PC-3 (cell line): Measurements from ENCODE around the gene ASB17. TPM values are rescaled to one million over a fixed set of nuclear protein-coding genes. Genes with fewer than 3 reads are reported as not detected.

Source experiments
- ATAC-seq: fragments of 200-7000 bp; cut with Tn5 transposase; 2 replicates; pipeline ENCODE4 v1.9.1; 2020; ENCODE audit warnings: mild to moderate bottlenecking, moderate library complexity
- BruUV-seq: library from RNA; stranded (reverse); fragments of 400-500 nt; replicated peaks from 2 replicates; lab custom pipeline; 2021; lab: Mats Ljungman, UMichigan
- CTCF ChIA-PET: fragments of 300-600 bp; sonication (Branson Sonifier 250); formaldehyde crosslinking; loops from one replicate; lab custom pipeline; 2022; ENCODE audit warnings: antibody characterized with exemption; lab: Charles Lee
- POLR2A ChIA-PET: fragments of 300-600 bp; sonication (Branson Sonifier 250); formaldehyde crosslinking; loops from one replicate; lab custom pipeline; 2022; ENCODE audit warnings: antibody characterized with exemption; ENCODE audit not compliant: unreplicated experiment; lab: Charles Lee
- DNase-seq: peaks from one replicate; pipeline ENCODE4 v3.0.0-alpha.2; 2015
- H2AFZ ChIP-seq: fragments of 300-600 bp; sonication (generic); 2 replicates; pipeline ENCODE4 v1.6.0; 2016; ENCODE audit warnings: antibody characterized with exemption, low read length
- H3F3A ChIP-seq: fragments of 300-600 bp; sonication (generic); one replicate; pipeline ENCODE4 v1.6.0; 2017; ENCODE audit warnings: antibody characterized with exemption, low read length, control low read depth, mild to moderate bottlenecking; ENCODE audit not compliant: unreplicated experiment
- H3K27ac ChIP-seq: fragments of 300-600 bp; sonication (generic); 2 replicates; pipeline ENCODE4 v1.5.1; 2016; ENCODE audit warnings: mild to moderate bottlenecking, low read length
- H3K27me3 ChIP-seq: fragments of 300-600 bp; sonication (generic); 2 replicates; pipeline ENCODE4 v1.6.1; 2016; ENCODE audit warnings: low read length, mixed read lengths
- H3K36me3 ChIP-seq: fragments of 300-600 bp; sonication (generic); 2 replicates; pipeline ENCODE4 v1.6.1; 2016; ENCODE audit warnings: low read depth, mixed run types, low read length, mixed read lengths
- H3K4me1 ChIP-seq: fragments of 300-600 bp; sonication (generic); 2 replicates; pipeline ENCODE4 v1.5.1; 2016; ENCODE audit warnings: low read length; ENCODE audit not compliant: insufficient read depth
- H3K4me2 ChIP-seq: fragments of 300-600 bp; sonication (generic); 2 replicates; pipeline ENCODE4 v1.6.0; 2016; ENCODE audit warnings: low read length
- H3K4me3 ChIP-seq: fragments of 300-600 bp; sonication (generic); 2 replicates; pipeline ENCODE4 v1.5.1; 2016; ENCODE audit warnings: mild to moderate bottlenecking, low read length, mixed read lengths
- H3K79me2 ChIP-seq: fragments of 300-600 bp; sonication (generic); 2 replicates; pipeline ENCODE4 v1.6.1; 2017; ENCODE audit warnings: low read length, mixed read lengths
- H3K9ac ChIP-seq: fragments of 300-600 bp; sonication (generic); 2 replicates; pipeline ENCODE4 v1.6.0; 2016; ENCODE audit warnings: mild to moderate bottlenecking, low read length
- H3K9me2 ChIP-seq: fragments of 300-600 bp; sonication (generic); replicated peaks from 2 replicates; pipeline ENCODE4 v1.6.1; 2016; ENCODE audit warnings: mixed run types, low read length, mixed read lengths
- H3K9me3 ChIP-seq: fragments of 300-600 bp; sonication (generic); 2 replicates; pipeline ENCODE4 v1.6.1; 2016; ENCODE audit warnings: low read length, mixed read lengths
- H4K20me1 ChIP-seq: fragments of 300-600 bp; sonication (generic); 2 replicates; pipeline ENCODE4 v1.6.1; 2016; ENCODE audit warnings: low read length, mixed read lengths
- CTCF ChIP-seq: fragments of 300-600 bp; sonication (generic); conservative IDR thresholded peaks from 2 replicates; pipeline ENCODE4 v1.5.1; 2017; ENCODE audit warnings: antibody characterized with exemption, low read depth, mild to moderate bottlenecking, low read length
- EZH2 ChIP-seq: fragments of 300-600 bp; sonication (generic); IDR thresholded peaks from one replicate; pipeline ENCODE4 v1.6.1; 2017; ENCODE audit warnings: antibody characterized with exemption, mild to moderate bottlenecking, low read length; ENCODE audit not compliant: unreplicated experiment
- EZH2phosphoT487 ChIP-seq: fragments of 300-600 bp; sonication (generic); IDR thresholded peaks from 2 replicates; pipeline ENCODE4 v1.6.1; 2018; ENCODE audit warnings: mild to moderate bottlenecking, antibody characterized with exemption, low read length, borderline replicate concordance
- intact Hi-C: fragments of 100-400 bp; cut with micrococcal nuclease; formaldehyde crosslinking; loops from 2 replicates; pipeline ENCODE4 v1.9.0; 2023
- total RNA-seq: library from RNA; depleted of rRNA; stranded (reverse); fragments of >200 nt; gene quantifications from 2 replicates; pipeline ENCODE4 v1.2.3, GENCODE V29; 2014

The ASB17 gene
- total RNA-seq, 1 experiment from 2014 or later = not detected

GRCh38 chr1:75908717-75909152, 23.5 kb downstream of the ASB17 start:
- Histone ChIP-seq H4K20me1 (no peaks in the 10 kb centered on the region), H3F3A (no peaks in the 10 kb centered on the region), H3K9me2 (no peaks in the 10 kb centered on the region), H3K9me3 (no peaks in the 10 kb centered on the region; the same call in 1 of the 2 replicates), H3K27ac (no peak overlapping the region), H2AFZ (no peak overlapping the region), H3K9ac (no peak overlapping the region), H3K4me3 (no peak overlapping the region), H3K79me2 (no peaks in the 10 kb centered on the region), H3K36me3 (no peaks in the 10 kb centered on the region), H3K4me2 (0 out of 2 replicates have a peak overlapping the region, but pooled peaks have one; percentile 15), H3K4me1 (0 out of 2 replicates have a peak, but pooled peaks cover 4% of the 10 kb centered on the region), H3K27me3 (peaks cover 36% of the 10 kb centered on the region)
- BruUV-seq = no TSS peak
- TF ChIP-seq CTCF = peak; percentile 86
- no peak for TF ChIP-seq EZH2
- CTCF ChIA-PET = no interaction called here
- intact Hi-C loops = loop anchor here (5.0 kb wide), 2 partner anchors 244 to 1234 kb away; no protein-coding TSS in a partner anchor
- POLR2A ChIA-PET = no interaction called here
- DNase-seq = peak; percentile 69
- ATAC-seq = peak; percentile 79

GRCh38 chr1:75901371-75901770, 30.8 kb downstream of the ASB17 start:
- Histone ChIP-seq H3K4me3 (no peak overlapping the region), H3K9me3 (no peaks in the 10 kb centered on the region), H3F3A (no peaks in the 10 kb centered on the region), H3K9me2 (no peaks in the 10 kb centered on the region), H3K4me1 (no peaks in the 10 kb centered on the region), H3K27ac (no peak overlapping the region), H3K9ac (no peak overlapping the region), H3K4me2 (no peak overlapping the region), H3K79me2 (no peaks in the 10 kb centered on the region), H2AFZ (no peak overlapping the region), H3K36me3 (no peaks in the 10 kb centered on the region), H3K27me3 (peaks cover 11% of the 10 kb centered on the region; the same call in 1 of the 2 replicates), H4K20me1 (no peaks in the 10 kb centered on the region)
- CTCF ChIA-PET = no interaction called here
- no TSS peak for BruUV-seq
- POLR2A ChIA-PET = no interaction called here
- ATAC-seq (no peak), DNase-seq (no peak)
- TF ChIP-seq EZH2phosphoT487 = no peak
- TF ChIP-seq CTCF = no peak
- TF ChIP-seq EZH2 = no peak
- intact Hi-C loops = no loop called here

GRCh38 chr1:75884437-75884836, 47.8 kb downstream of the ASB17 start:
- H3K36me3 ChIP-seq = no peaks in the 10 kb centered on the region
- peaks cover 10% of the 10 kb centered on the region; the same call in 1 of the 2 replicates for H3K27me3 ChIP-seq
- H3K4me2 ChIP-seq = no peak overlapping the region
- no peak for TF ChIP-seq CTCF
- no peak for TF ChIP-seq EZH2phosphoT487
- no peak for TF ChIP-seq EZH2
- H3K4me1 ChIP-seq = no peaks in the 10 kb centered on the region
- no peaks in the 10 kb centered on the region for H3F3A ChIP-seq
- no peaks in the 10 kb centered on the region for H4K20me1 ChIP-seq
- ChIA-PET CTCF (interaction anchor here (0.7 kb wide), 1 partner anchor 1558 kb away, joined by 3 read pairs; no protein-coding TSS in a partner anchor), POLR2A (no interaction called here)
- no TSS peak for BruUV-seq
- DNase-seq = no peak
- no peak for ATAC-seq
- no peak overlapping the region for H3K9ac ChIP-seq
- H3K79me2 ChIP-seq = no peaks in the 10 kb centered on the region
- no peak overlapping the region for H3K27ac ChIP-seq
- no peaks in the 10 kb centered on the region for H3K9me2 ChIP-seq
- no peak overlapping the region for H3K4me3 ChIP-seq
- intact Hi-C loops = no loop called here
- H3K9me3 ChIP-seq = no peaks in the 10 kb centered on the region
- no peak overlapping the region for H2AFZ ChIP-seq
